Tibial nerve (tissue), 4 donors: Measurements from ENCODE around the gene GPAT3. TPM values are rescaled to one million over a fixed set of nuclear protein-coding genes. Genes with fewer than 3 reads are reported as not detected.
"Not testable (repeated sequence)": the region's sequence is repeated elsewhere in the genome, so short reads cannot be mapped to it uniquely, and the experiment has no call there.

Experiments used
- DNase-seq, 2 donors: peaks; one replicate each; pipeline ENCODE4 v3.0.0-alpha.2; 2019; ENCODE audit warnings: low spot score in 2 of 2
- H3K27ac ChIP-seq, 4 donors: fragments of 200-600 bp; sonication (generic) in 3 of 4; one replicate each; pipeline ENCODE4 v1.5.1; 2017 to 2019; ENCODE audit warnings: mild to moderate bottlenecking in 1 of 4
- H3K27me3 ChIP-seq, 2 donors: fragments of 200-600 bp; sonication (generic) in 1 of 2; one replicate each; pipeline versions ENCODE4 v1.5.1 to v1.6.0; 2017 to 2019
- H3K36me3 ChIP-seq, 3 donors: fragments of 200-600 bp; sonication (generic); one replicate each; pipeline ENCODE4 v1.5.1; 2018 to 2019
- H3K4me1 ChIP-seq, 4 donors: fragments of 200-600 bp; sonication (generic) in 3 of 4; one replicate each; pipeline ENCODE4 v1.5.1; 2017 to 2019
- H3K4me3 ChIP-seq, 4 donors: fragments of 200-600 bp; sonication (generic) in 3 of 4; one replicate each; pipeline ENCODE4 v1.5.1; 2017 to 2019; ENCODE audit warnings: mild to moderate bottlenecking in 1 of 4, moderate library complexity in 1 of 4
- H3K9me3 ChIP-seq, 4 donors: fragments of 200-600 bp; sonication (generic) in 3 of 4; one replicate each; pipeline ENCODE4 v1.5.1; 2017 to 2019
- EP300 ChIP-seq, 2 donors: sonication (generic); formaldehyde crosslinking; IDR thresholded peaks; one replicate each; pipeline ENCODE4 v1.6.1; 2017; ENCODE audit warnings: antibody characterized with exemption in 2 of 2, mild to moderate bottlenecking in 1 of 2
- POLR2A ChIP-seq, 2 donors: fragments of 450-650 bp; IDR thresholded peaks; one replicate each; pipeline ENCODE4 v1.6.1; 2017; ENCODE audit warnings: antibody characterized with exemption in 2 of 2, mild to moderate bottlenecking in 2 of 2, moderate library complexity in 2 of 2
- WGBS, 2 donors: methylation state at CpG; one replicate each; pipeline ENCODE4 v1.1.5; 2018; 5-methylcytosine and 5-hydroxymethylcytosine counted together
- total RNA-seq, 4 donors: library from RNA; depleted of rRNA; stranded (reverse); fragments of >200 nt; gene quantifications; one replicate each; pipeline ENCODE4 v1.1.0, GENCODE V29; 2016
- TF ChIP-seq, protein P1 (sequence below), 5 experiments: fragments of 200-600 bp in 3 of 5; fragments of 450-650 bp in 2 of 5; sonication (generic) in 3 of 5; IDR thresholded peaks; one replicate each; pipeline ENCODE4 v1.5.1; 2016 to 2019; ENCODE audit warnings: antibody characterized with exemption in 5 of 5, mild to moderate bottlenecking in 3 of 5, moderate library complexity in 2 of 5

The GPAT3 gene
- total RNA-seq, 4 donors from 2014 or later, result 0.90 to 8.1 (median 6.7) TPM

DNA sequence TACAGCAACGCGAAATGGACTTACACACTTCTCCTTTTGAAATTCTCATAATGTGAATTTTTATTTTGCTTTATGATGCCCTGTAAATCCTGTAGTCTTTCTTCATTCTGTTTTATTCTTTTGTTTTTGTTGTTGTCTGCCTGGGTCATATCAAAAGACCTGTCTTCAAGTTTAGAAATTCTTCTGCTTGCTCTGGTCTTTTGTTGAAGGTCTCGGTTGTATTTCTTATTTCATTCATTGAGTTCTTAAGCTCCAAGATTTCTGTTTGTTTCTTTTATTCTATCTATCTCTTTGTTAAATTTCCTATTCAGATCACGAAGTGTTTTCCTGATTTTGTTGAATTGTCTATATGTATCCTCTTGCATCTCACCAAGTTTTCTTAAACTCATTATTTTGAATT is 78.1 kb downstream of the GPAT3 start:
- DNase-seq, result no peak
- Histone ChIP-seq H3K4me1 (peaks cover 0 to 7% (median 0%) of the 10 kb centered on the region in 4 donors), H3K27ac (no peak overlapping the region), H3K27me3 (no peaks in the 10 kb centered on the region), H3K36me3 (no peaks in the 10 kb centered on the region), H3K4me3 (no peak overlapping the region), H3K9me3 (peaks cover 0 to 45% (median 3%) of the 10 kb centered on the region in 4 donors)
- WGBS, 2 donors, result 91 to 93% methylated on average over 4 of the region's 4 CpGs
- TF ChIP-seq POLR2A (IDR thresholded peaks at IDR 0.05) (no peak), EP300 (IDR thresholded peaks at IDR 0.05) (no peak)
- TF ChIP-seq, protein P1, sequence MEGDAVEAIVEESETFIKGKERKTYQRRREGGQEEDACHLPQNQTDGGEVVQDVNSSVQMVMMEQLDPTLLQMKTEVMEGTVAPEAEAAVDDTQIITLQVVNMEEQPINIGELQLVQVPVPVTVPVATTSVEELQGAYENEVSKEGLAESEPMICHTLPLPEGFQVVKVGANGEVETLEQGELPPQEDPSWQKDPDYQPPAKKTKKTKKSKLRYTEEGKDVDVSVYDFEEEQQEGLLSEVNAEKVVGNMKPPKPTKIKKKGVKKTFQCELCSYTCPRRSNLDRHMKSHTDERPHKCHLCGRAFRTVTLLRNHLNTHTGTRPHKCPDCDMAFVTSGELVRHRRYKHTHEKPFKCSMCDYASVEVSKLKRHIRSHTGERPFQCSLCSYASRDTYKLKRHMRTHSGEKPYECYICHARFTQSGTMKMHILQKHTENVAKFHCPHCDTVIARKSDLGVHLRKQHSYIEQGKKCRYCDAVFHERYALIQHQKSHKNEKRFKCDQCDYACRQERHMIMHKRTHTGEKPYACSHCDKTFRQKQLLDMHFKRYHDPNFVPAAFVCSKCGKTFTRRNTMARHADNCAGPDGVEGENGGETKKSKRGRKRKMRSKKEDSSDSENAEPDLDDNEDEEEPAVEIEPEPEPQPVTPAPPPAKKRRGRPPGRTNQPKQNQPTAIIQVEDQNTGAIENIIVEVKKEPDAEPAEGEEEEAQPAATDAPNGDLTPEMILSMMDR (IDR thresholded peaks at IDR 0.05), result no peak

DNA sequence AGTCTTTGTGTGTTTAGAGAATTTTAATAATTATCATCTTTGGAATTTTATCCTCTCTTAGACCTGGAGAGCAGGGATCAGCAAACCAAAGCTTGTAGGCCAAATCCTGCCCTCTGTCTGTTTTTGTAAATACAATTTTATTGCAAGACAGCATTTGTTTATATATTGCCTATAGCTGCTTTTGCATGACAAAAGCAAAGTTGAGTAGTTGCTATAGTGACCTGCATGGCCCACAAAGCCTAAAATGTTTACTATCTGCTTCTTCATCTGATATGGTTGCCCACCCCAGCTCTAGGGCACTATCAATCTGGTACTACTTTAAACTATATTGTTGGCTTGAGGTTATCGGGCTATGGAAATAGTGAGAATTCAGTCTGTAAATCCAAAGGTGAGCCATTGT is 80.3 kb downstream of the GPAT3 start:
- Histone ChIP-seq H3K36me3 (no peaks in the 10 kb centered on the region), H3K4me1 (peaks cover 0 to 9% (median 0%) of the 10 kb centered on the region in 4 donors), H3K9me3 (peaks cover 0 to 45% (median 3%) of the 10 kb centered on the region in 4 donors), H3K27ac (no peak overlapping the region), H3K4me3 (no peak overlapping the region), H3K27me3 (no peaks in the 10 kb centered on the region)
- no peak for DNase-seq
- WGBS, 2 donors, result 0% methylated on average over 1 of the region's 1 CpG
- TF ChIP-seq, protein P1 (IDR thresholded peaks at IDR 0.05), result no peak
- no peak for TF ChIP-seq POLR2A (IDR thresholded peaks at IDR 0.05)

DNA sequence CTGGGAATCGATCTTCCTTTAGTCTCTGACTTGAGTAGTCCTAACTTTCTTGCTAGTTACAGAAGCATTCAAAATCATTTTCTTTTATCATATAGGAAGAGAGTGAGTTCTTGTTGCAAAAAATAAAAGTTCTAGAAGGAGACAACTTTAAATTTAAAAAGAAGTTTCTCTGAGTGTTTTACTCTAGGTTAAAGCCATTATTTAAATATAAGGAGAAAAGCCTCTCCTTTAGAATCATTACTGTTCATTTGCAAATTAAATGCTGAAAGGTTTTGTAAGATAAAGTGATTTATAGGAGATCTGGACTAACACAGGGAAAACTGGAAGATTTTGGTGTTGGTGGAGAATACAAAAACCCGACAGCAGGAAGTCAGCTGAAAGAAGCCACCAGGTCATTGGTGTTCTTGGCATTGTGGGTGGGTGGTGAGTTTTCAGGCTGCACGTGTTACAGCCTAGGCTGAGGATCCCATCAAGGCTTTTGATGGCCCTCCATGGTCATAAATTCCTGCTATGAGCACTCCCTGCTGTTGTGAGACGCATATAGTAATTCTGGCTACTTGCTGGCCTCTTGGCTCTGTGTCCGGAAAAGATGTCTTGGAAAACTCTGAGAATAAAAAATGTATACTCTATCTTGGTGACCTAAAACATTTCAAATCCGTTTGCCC is 81.6 kb downstream of the GPAT3 start:
- DNase-seq, result no peak
- Histone ChIP-seq H3K9me3 (peaks cover 0 to 46% (median 3%) of the 10 kb centered on the region in 4 donors), H3K27me3 (no peaks in the 10 kb centered on the region), H3K4me3 (no peak overlapping the region), H3K27ac (no peak overlapping the region), H3K4me1 (peaks cover 0 to 9% (median 0%) of the 10 kb centered on the region in 4 donors), H3K36me3 (no peaks in the 10 kb centered on the region)
- 44 to 45% methylated on average over 6 of the region's 6 CpGs for WGBS, 2 donors
- no peak for TF ChIP-seq EP300 (IDR thresholded peaks at IDR 0.05)
- no peak for TF ChIP-seq POLR2A (IDR thresholded peaks at IDR 0.05)
- TF ChIP-seq, protein P1 (IDR thresholded peaks at IDR 0.05), result no peak

DNA sequence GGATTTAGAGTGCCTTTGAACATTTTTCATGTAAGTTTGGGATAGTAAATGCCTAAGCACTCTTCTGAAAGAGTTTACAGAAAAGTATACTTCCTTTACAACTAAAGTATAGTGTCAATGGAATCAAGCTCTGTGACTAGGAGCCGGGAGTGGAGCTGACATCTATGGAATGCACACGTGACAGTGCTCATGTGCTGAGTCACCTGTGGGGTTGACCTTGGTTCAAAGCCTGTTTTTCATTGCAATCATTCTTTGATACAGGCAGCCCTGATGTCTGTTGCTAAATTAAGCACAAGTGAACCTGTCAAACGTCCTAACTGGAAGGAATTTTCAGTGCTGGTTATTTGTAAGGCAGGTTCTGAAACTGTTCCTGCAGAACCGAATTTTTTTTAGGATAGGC is 82.5 kb downstream of the GPAT3 start:
- Histone ChIP-seq H3K36me3 (no peaks in the 10 kb centered on the region), H3K9me3 (peaks cover 0 to 45% (median 0%) of the 10 kb centered on the region in 4 donors), H3K27me3 (no peaks in the 10 kb centered on the region), H3K4me1 (peaks cover 0 to 9% (median 0%) of the 10 kb centered on the region in 4 donors), H3K4me3 (no peak overlapping the region), H3K27ac (no peak overlapping the region)
- DNase-seq, result no peak
- 36 to 37% methylated on average over 4 of the region's 4 CpGs for WGBS, 2 donors
- no peak for TF ChIP-seq EP300 (IDR thresholded peaks at IDR 0.05)
- no peak for TF ChIP-seq POLR2A (IDR thresholded peaks at IDR 0.05)
- TF ChIP-seq, protein P1 (IDR thresholded peaks at IDR 0.05), result no peak

DNA sequence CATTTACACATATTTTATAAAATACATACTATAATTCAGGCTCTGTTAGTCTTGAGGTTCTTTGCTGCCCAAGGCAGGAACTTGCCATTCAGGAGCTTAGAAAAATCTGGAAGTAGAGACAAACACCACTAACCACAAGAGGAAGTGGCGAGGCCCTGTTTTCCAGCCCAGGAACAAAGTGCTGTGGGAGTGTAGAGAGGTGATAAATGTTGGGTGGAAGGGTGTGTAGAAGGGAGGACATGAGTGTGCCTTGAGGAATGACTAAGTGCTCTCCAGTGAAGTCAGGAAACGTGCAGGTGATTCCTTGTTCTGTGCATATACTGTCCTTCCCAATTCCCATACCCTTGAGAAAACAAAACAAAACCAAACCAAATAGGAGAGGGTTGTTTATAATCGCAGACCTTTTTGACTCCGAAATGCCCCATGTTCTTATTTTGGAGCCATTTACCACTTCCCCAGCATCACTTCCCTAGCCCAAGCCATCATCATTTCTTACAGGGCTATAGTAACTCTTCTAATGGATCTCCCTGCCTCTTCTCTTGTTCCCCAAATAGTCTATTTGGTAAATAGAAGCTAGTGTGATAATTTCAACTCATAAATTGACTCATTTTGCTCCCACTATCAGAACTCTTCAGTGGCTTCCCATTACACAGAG is 83.2 kb downstream of the GPAT3 start:
- H3K4me3 ChIP-seq, result no peak overlapping the region
- no peaks in the 10 kb centered on the region for H3K36me3 ChIP-seq
- WGBS, 2 donors, result 73 to 74% methylated on average over 4 of the region's 4 CpGs
- no peak overlapping the region for H3K27ac ChIP-seq
- H3K9me3 ChIP-seq, result peaks cover 0 to 38% (median 0%) of the 10 kb centered on the region in 4 donors
- no peak for DNase-seq
- no peaks in the 10 kb centered on the region for H3K27me3 ChIP-seq
- peaks cover 0 to 9% (median 0%) of the 10 kb centered on the region in 4 donors for H3K4me1 ChIP-seq
- TF ChIP-seq EP300 (IDR thresholded peaks at IDR 0.05) (no peak), POLR2A (IDR thresholded peaks at IDR 0.05) (no peak)
- TF ChIP-seq, protein P1 (IDR thresholded peaks at IDR 0.05), result no peak

DNA sequence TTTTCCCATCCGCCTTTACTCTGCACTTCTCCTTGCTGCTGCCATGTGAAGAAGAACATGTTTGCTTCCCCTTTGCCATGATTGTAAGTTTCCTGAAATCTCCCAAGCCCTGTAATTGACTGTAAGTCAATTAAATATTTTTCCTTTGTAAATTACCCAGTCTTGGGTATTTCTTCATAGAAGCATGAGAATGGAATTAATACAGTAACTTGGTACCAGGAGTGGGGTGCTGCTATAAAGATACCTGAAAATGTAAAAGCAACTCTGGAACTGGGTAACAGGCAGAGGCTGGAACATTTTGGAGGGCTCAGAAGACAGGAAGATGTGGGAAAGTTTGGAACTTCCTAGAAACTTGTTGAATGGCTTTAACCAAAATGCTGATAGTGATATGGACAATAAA is 86.2 kb downstream of the GPAT3 start:
- WGBS, 2 donors, result 92 to 97% methylated on average over 1 of the region's 1 CpG
- not testable (repeated sequence) for H3K27ac ChIP-seq

More for the DNA sequence above, 86.2 kb downstream of the GPAT3 start:
- not testable (repeated sequence) for H3K36me3 ChIP-seq, H3K4me1 ChIP-seq, H3K27me3 ChIP-seq, H3K4me3 ChIP-seq, DNase-seq
- peaks cover 0 to 24% (median 0%) of the 10 kb centered on the region in 4 donors for H3K9me3 ChIP-seq
